NCI-H1930 (cell line): ENCODE results near the gene CYBB.

Experiments
- DNase-seq, 2 experiments: peaks; one replicate each; lab custom pipeline; 2025; lab: John Stamatoyannopoulos, UW

CYBB gene

GRCh38 chrX:37844622-37845021 lies 64.8 kb downstream of the CYBB start:
- DNase-seq = no peak

GRCh38 chrX:37846141-37846540 lies 66.3 kb downstream of the CYBB start:
- no peak for DNase-seq

GRCh38 chrX:37846558-37846933 lies 66.7 kb downstream of the CYBB start:
- no peak for DNase-seq

GRCh38 chrX:37846934-37847732 lies 67.3 kb downstream of the CYBB start, which contains the start of gene DYNLT3:
DYNLT3 (minus strand) TSS chrX:37847571; CDS start chrX:37847510, 61 bp downstream.
- peak; percentile 82 to 84 for DNase-seq

GRCh38 chrX:37847733-37848197 lies 67.9 kb downstream of the CYBB start:
- DNase-seq = no peak

GRCh38 chrX:37854148-37854547 lies 74.3 kb downstream of the CYBB start:
- DNase-seq = no peak

GRCh38 chrX:37854748-37855147 lies 74.9 kb downstream of the CYBB start:
- no peak for DNase-seq

- DNase-seq = no peak
These were observed 80.9 kb downstream of the CYBB start for GRCh38 chrX:37860721-37861120.

- no peak for DNase-seq
These were observed 83.0 kb downstream of the CYBB start for GRCh38 chrX:37862851-37863250.
